Stimulated activated CD8-positive, alpha-beta memory T cell treated with anti-CD3 and anti-CD28 coated beads, Interleukin-4, amount 100 ng/mL, for 4 hours (primary cell): ENCODE measurements around the gene CAPZA1.
"Not testable (repeated sequence)": the region's sequence is repeated elsewhere in the genome, so short reads cannot be mapped to it uniquely, and the experiment has no call there.

Experiments used
- DNase-seq, 2 donors: peaks; one replicate each; pipeline ENCODE4 v3.0.0-alpha.2; 2020; ENCODE audit warnings: low read depth in 2 of 2, low spot score in 1 of 2

Gene CAPZA1

GRCh38 chr1:112619518-112620376, at the start of gene CAPZA1:
CAPZA1 (plus strand) TSS chr1:112619832; CDS start chr1:112619845, 13 bp downstream.
- DNase-seq: peak; percentile 80 to 82

GRCh38 chr1:112575154-112575804, 44.4 kb upstream of the CAPZA1 start:
- DNase-seq: no peak

GRCh38 chr1:112576240-112576639, 43.4 kb upstream of the CAPZA1 start:
- DNase-seq: no peak

- no peak for DNase-seq
These were observed 39.7 kb upstream of the CAPZA1 start for GRCh38 chr1:112579801-112580510.

GRCh38 chr1:112581586-112582192, 37.9 kb upstream of the CAPZA1 start:
- no peak for DNase-seq

GRCh38 chr1:112583366-112583765, 36.3 kb upstream of the CAPZA1 start:
- DNase-seq: no peak

GRCh38 chr1:112589766-112590165, 29.9 kb upstream of the CAPZA1 start:
- DNase-seq: no peak

- DNase-seq: no peak
These were observed 25.3 kb upstream of the CAPZA1 start for GRCh38 chr1:112594208-112594876.

- DNase-seq: no peak
These were observed 20.2 kb upstream of the CAPZA1 start for GRCh38 chr1:112599477-112599876.

- DNase-seq: no peak
These were observed 16.6 kb upstream of the CAPZA1 start for GRCh38 chr1:112603012-112603411.

GRCh38 chr1:112603541-112603940, 16.1 kb upstream of the CAPZA1 start:
- DNase-seq: no peak

GRCh38 chr1:112605633-112606327, 13.9 kb upstream of the CAPZA1 start:
- no peak for DNase-seq

- no peak for DNase-seq
These were observed 5.1 kb upstream of the CAPZA1 start for GRCh38 chr1:112614460-112615065.

GRCh38 chr1:112618114-112618720, 1.4 kb upstream of the CAPZA1 start:
- no peak for DNase-seq

GRCh38 chr1:112618721-112619517, 713 bp upstream of the CAPZA1 start, which contains the start of gene ST7L:
ST7L (minus strand) TSS chr1:112619141; CDS start chr1:112619113, 28 bp downstream.
- DNase-seq: peak; percentile 18 to 19

GRCh38 chr1:112620377-112620695, 704 bp downstream of the CAPZA1 start:
- DNase-seq: no peak

GRCh38 chr1:112624493-112624892, 4.9 kb downstream of the CAPZA1 start:
- DNase-seq: not testable (repeated sequence)

GRCh38 chr1:112625696-112626095, 6.1 kb downstream of the CAPZA1 start:
- no peak for DNase-seq

- DNase-seq: no peak
These were observed 6.6 kb downstream of the CAPZA1 start for GRCh38 chr1:112626193-112626592.
